OCI-LY1 (cell line): ENCODE measurements around the gene TUBE1.

ENCODE experiments used
- EZH2 ChIP-seq: fragments of 200-600 bp; sonication (generic), shearing (Covaris generic); IDR thresholded peaks from 2 replicates; pipeline ENCODE4 v1.8.0; 2017; ENCODE audit warnings: borderline replicate concordance, mixed run types, mild to moderate bottlenecking, antibody characterized with exemption, low read length, moderate library complexity, mixed read lengths
- TF ChIP-seq, protein P1 (sequence below): fragments of 200-600 bp; sonication (generic), shearing (Covaris generic); IDR thresholded peaks from 2 replicates; pipeline ENCODE4 v1.5.1; 2017; ENCODE audit warnings: mild to moderate bottlenecking, antibody characterized with exemption, low read length, moderate library complexity, mixed read lengths

DNA sequence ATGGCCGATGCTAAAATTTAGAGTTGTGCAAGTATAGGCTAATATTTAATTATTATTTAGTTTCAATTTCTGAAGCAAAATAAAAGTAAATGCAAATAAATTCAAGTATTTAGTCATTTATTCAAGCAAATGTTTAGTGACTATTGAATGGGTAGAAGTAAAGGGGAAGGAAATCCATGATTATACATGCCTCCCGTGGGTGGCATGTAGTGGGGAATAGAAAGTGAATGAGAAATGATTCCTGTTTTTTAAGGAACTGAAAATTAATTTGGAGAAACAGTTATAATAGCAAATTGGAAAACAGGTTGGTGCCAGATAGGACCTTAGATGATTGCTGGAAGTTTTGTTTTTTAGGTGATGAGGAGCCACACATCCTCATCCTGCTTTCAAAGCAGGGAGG is 35.5 kb upstream of the TUBE1 start:
- TF ChIP-seq, protein P1, sequence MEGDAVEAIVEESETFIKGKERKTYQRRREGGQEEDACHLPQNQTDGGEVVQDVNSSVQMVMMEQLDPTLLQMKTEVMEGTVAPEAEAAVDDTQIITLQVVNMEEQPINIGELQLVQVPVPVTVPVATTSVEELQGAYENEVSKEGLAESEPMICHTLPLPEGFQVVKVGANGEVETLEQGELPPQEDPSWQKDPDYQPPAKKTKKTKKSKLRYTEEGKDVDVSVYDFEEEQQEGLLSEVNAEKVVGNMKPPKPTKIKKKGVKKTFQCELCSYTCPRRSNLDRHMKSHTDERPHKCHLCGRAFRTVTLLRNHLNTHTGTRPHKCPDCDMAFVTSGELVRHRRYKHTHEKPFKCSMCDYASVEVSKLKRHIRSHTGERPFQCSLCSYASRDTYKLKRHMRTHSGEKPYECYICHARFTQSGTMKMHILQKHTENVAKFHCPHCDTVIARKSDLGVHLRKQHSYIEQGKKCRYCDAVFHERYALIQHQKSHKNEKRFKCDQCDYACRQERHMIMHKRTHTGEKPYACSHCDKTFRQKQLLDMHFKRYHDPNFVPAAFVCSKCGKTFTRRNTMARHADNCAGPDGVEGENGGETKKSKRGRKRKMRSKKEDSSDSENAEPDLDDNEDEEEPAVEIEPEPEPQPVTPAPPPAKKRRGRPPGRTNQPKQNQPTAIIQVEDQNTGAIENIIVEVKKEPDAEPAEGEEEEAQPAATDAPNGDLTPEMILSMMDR, result no peak
- TF ChIP-seq EZH2, result no peak
